Stimulated activated CD8-positive, alpha-beta memory T cell treated with anti-CD3 and anti-CD28 coated beads, Interleukin-15, amount 100 ng/mL, for 1 hour (primary cell): ENCODE data around the gene TLCD2.
"Not testable (repeated sequence)": the region's sequence is repeated elsewhere in the genome, so short reads cannot be mapped to it uniquely, and the experiment has no call there.

Experiments used
- DNase-seq: peaks from one replicate; pipeline ENCODE4 v3.0.0-alpha.2; 2020; ENCODE audit warnings: low read depth

Gene TLCD2

DNA sequence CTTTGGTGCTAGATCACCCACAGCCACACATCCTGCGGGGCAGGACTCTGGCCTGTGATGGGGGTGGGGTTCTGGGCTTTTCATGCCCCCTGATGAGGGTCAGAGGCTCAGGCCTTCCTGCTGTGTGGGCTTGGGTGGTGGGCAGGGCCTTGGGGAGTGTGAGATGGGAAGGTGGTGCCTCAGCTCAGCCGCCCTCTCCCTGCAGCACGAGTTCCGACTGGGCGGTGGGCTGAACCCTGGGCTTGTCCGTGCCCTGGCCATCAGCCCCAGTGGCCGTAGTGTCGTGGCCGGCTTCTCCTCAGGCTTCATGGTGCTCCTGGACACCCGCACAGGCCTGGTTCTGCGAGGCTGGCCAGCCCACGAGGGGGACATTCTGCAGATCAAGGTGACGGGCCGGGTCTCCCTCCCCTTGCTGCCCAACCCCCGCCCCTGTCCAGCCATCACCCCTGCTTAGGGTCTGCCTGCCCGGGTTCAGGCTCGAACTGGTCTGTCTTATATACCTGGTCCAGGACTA is 25.7 kb upstream of the TLCD2 start:
- no peak for DNase-seq

GRCh38 chr17:1735418-1735817 is 25.2 kb upstream of the TLCD2 start:
- DNase-seq, result no peak

- DNase-seq, result no peak
Observed at GRCh38 chr17:1733759-1734158, 23.6 kb upstream of the TLCD2 start.

DNA sequence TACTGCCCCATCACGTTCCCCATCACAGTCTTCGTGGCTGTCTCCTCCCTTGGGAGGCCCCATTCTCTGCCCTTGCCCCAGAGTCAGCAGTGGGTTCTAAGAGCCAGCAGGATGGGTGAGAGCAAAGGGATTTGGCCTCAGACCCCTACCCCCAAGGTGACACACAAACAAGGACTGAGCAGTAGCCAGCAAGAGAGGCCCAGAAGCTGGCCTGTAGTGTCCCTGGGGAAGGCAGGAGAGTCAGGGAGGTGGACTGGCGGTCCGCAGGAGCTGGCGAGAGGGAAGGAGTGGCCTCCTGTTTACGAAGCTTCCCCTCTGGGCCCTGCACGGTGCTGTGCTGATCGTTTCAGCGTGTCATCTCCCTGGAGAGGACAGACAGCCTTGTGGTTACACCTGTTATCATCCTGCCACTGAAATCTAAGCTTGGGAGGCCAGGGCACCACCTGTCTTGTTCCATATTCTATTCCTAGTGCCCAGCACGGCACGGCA is 22.7 kb upstream of the TLCD2 start:
- no peak for DNase-seq

DNA sequence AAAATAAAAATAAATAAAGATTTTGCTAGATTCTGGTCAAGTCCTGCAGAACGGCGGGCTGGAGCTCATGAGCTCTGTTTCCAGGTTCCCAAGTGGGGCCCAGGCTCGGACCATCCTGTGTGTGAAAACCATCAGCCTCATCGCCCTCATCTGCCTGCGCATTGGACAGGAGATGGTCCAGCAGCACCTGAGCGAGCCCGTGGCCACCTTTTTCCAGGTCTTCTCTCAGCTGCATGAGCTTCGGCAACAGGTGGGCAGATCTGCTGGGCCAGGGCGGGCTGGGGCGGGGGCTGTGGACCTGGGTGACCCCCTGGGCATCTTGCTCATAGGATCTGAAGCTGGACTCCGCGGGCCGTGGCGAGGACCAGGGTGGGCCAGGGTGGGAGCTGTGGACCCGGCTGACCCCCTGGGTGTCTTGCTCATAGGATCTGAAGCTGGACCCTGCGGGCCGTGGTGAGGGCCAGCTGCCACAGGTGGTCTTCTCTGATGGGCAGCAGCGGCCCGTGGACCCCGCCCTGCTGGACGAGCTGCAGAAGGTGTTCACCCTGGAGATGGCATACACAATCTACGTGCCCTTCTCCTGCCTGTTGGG is 22.2 kb upstream of the TLCD2 start:
- DNase-seq, result no peak

- DNase-seq, result no peak
Observed at GRCh38 chr17:1731194-1731506, 21.0 kb upstream of the TLCD2 start.

DNA sequence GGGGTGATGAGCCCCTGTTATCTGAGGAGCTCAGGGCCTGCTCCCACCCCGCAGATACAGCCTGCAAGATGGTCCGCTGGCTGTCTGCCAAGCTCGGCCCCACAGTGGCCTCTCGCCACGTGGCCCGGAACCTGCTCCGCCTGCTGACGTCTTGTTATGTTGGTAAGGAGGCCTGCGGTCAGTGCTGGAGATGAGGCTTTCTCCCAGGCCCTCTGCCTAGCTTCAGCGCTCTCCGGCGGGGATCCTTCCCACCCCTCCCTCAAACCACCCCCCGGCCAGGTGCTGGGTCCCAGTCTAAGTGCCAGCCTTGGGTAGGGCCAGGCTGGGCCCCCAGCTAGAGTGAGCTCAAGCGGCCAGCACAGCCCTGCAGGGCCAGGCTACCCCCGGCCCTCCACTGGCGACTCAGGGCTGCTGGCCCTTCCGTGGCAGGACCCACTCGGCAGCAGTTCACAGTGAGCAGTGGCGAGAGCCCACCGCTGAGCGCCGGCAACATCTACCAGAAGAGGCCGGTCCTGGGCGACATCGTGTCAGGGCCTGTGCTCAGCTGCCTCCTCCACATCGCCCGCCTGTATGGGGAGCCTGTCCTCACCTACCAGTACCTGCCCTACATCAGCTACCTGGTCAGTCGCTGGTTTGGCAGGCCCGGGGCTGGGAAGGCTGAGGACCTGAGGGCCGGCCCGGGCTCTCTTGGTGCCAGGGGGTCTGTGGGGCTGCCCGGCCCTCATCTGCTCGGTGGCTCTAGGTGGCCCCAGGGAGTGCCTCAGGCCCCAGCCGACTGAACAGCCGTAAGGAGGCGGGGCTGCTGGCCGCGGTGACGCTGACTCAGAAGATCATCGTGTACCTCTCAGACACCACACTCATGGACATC is 20.4 kb upstream of the TLCD2 start:
- no peak for DNase-seq

DNA sequence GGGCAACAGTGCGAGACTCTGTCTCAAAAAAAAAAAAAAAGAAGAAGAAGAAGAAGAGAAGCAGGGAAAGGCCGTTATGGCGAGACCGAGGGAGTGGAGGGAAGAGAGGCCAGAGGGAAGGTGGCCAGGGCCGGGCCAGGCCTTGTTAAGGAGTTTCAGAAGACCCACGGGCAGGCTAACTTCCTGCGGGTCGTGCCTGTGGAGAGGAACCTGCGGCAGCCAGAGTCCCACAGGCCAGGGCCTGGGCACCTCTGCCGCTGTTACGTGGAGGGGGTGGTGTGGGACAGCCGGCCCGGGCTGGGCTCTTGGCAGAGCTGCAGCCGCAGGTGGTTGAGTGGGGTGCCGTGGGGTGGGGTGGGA is 19.8 kb upstream of the TLCD2 start:
- no peak for DNase-seq

DNA sequence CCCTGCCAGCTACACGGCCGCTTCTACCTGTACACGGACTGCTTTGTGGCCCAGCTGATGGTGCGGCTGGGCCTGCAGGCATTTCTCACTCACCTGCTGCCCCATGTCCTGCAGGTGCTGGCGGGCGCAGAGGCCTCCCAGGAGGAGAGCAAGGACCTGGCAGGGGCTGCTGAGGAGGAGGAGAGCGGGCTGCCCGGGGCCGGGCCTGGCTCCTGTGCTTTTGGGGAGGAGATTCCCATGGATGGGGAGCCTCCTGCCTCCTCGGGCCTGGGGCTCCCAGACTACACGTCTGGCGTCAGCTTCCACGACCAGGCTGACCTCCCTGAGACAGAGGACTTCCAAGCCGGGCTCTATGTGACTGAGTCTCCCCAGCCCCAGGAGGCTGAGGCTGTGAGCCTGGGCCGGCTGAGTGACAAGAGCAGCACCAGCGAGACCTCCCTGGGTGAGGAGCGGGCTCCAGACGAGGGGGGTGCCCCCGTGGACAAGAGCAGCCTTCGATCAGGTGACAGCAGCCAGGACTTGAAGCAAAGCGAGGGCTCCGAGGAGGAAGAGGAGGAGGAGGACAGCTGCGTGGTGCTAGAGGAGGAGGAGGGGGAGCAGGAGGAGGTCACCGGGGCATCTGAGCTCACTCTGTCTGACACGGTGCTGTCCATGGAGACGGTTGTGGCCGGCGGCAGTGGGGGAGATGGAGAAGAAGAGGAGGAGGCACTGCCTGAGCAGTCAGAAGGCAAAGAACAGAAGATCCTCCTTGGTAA is 17.9 kb upstream of the TLCD2 start:
- DNase-seq, result no peak

DNA sequence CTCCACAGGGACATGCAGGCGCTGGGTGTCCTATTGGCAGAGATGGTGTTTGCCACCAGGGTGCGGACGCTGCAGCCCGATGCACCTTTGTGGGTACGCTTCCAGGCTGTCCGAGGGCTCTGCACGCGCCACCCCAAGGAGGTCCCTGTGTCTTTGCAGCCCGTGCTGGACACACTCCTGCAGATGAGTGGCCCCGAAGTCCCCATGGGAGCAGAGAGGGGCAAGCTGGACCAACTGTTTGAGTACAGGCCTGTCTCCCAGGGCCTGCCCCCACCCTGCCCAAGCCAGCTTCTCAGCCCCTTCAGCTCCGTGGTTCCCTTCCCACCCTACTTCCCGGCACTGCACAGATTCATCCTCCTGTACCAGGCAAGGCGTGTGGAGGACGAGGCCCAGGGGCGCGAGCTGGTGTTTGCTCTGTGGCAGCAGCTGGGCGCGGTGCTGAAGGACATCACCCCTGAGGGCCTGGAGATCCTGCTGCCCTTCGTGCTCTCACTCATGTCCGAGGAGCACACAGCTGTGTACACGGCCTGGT is 17.1 kb upstream of the TLCD2 start:
- DNase-seq, result no peak

GRCh38 chr17:1726626-1727257 is 16.6 kb upstream of the TLCD2 start:
- no peak for DNase-seq

- no peak for DNase-seq
Observed at GRCh38 chr17:1725642-1726511, 15.7 kb upstream of the TLCD2 start.

- no peak for DNase-seq
Observed at GRCh38 chr17:1724869-1725641, 14.9 kb upstream of the TLCD2 start.

DNA sequence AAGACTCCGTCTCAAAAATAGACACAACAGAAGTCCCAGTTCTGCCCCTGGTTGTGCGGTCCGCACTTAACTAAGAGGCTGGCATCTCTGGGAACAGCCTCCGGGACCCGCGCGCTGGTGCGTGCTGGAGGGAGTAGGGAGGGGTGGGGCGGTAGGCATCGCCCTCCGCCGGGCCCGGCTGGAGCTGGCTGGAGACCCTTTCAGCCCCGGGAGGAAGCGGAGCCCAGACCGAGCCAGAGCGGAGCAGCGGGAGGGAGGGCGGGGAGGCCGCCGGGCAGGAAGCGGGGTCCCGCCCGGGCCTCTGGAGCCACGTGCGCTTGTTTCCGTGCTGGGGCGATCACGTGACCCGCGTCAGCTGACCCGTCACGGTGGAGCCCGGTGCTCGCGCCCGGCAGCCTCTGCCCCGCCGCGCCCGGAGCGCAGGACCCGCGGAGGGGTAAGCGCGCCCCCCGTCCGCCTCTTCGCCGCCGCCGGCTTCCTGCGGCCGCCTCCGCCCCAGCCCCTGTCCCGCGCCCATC is 14.2 kb upstream of the TLCD2 start, which contains the start of gene WDR81:
Gene WDR81 (plus strand): TSS at position 354 of the 518 bp plus-strand sequence. CDS start 256 bp downstream, outside the sequence.
- DNase-seq, result peak; percentile 70

- DNase-seq, result not testable (repeated sequence)
Observed at GRCh38 chr17:1722022-1722421, 11.8 kb upstream of the TLCD2 start.

DNA sequence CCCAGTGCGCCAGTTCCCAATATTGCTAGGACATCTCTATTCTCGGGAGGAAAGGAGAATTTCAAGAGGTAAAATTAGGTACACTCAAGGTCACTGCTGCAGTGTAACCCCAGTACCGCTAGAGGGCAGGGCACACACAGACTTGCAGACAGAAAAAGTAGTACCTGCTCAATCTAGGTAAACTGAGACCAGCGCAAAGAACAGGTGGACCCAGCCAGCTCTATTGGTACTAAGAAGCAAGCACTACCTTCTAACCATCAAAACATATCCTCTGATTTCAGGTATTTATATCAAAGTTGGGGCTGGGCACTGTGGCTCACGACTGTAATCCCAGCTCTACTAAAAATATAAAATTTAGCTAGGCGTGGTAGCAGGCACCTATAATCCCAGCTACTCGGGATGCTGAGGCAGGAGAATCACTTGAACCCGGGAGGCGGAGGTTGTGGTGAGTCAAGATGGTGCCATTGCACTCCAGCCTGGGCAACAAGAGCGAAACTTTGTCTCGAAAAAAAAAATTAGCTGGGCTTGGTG is 10.7 kb upstream of the TLCD2 start:
- DNase-seq, result peak; percentile 63

DNA sequence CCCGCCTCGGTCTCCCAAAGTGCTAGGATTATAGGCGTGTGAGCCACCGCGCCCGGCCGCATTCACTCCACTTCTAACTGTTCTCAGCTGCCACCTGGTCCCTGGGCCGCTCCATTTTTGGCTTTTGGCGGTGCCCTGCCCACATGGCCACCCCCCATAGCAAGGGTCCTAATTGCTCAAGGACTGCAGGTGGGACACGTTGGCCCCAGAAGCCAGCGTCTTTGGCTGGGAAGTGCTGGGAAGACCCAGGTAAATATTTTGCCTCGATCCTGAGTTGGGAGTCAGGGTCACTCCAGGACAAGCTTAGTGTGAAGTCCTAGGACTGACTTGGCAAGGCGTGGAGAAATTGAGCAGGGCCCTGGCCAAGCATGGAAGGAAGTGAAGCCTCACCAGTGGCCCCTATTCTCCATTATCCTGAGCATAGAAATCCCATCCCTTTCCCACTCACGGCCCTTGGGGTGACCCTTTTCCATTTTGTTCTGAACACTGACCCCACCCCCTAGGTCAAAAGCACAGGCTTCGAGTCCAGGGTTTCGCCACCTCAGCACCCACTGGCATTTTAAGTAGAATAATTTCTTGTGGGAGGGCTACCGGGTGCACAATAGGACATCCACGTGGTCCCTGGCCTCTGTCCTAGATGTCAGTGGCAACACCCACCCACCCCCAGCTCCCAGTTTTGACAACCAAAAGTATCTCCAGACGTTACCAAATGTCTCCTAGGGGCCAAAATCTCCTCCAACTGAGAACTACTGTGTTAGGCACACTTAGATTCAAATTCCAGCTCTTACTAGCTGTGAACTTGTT is 8.4 kb upstream of the TLCD2 start:
- no peak for DNase-seq

GRCh38 chr17:1716912-1717695 is 6.9 kb upstream of the TLCD2 start:
- peak; percentile 54 for DNase-seq
